Esophagus squamous epithelium (tissue), 4 donors: Measurements from ENCODE around the gene SOWAHA.

ENCODE experiments used
- POLR2A ChIP-seq, 4 donors: fragments of 450-650 bp; IDR thresholded peaks; one replicate each; pipeline ENCODE4 v1.6.1; 2017; ENCODE audit warnings: antibody characterized with exemption in 4 of 4, mild to moderate bottlenecking in 4 of 4, moderate library complexity in 3 of 4
- TF ChIP-seq, protein P1 (sequence below), 6 experiments: fragments of 450-650 bp in 4 of 6; fragments of 200-600 bp in 2 of 6; sonication (generic) in 2 of 6; IDR thresholded peaks; one replicate each; pipeline ENCODE4 v1.5.1; 2016 to 2019; ENCODE audit warnings: antibody characterized with exemption in 6 of 6, mild to moderate bottlenecking in 4 of 6, moderate library complexity in 4 of 6

- TF ChIP-seq, protein P1, sequence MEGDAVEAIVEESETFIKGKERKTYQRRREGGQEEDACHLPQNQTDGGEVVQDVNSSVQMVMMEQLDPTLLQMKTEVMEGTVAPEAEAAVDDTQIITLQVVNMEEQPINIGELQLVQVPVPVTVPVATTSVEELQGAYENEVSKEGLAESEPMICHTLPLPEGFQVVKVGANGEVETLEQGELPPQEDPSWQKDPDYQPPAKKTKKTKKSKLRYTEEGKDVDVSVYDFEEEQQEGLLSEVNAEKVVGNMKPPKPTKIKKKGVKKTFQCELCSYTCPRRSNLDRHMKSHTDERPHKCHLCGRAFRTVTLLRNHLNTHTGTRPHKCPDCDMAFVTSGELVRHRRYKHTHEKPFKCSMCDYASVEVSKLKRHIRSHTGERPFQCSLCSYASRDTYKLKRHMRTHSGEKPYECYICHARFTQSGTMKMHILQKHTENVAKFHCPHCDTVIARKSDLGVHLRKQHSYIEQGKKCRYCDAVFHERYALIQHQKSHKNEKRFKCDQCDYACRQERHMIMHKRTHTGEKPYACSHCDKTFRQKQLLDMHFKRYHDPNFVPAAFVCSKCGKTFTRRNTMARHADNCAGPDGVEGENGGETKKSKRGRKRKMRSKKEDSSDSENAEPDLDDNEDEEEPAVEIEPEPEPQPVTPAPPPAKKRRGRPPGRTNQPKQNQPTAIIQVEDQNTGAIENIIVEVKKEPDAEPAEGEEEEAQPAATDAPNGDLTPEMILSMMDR (IDR thresholded peaks at IDR 0.05): no peak
- no peak for TF ChIP-seq POLR2A (IDR thresholded peaks at IDR 0.05)
Measured at GRCh38 chr5:132817011-132817410, 3.9 kb downstream of the SOWAHA start.
